K562 (cell line): ENCODE measurements around the gene UBE2N. TPM values are rescaled to one million over a fixed set of nuclear protein-coding genes. Genes with fewer than 3 reads are reported as not detected.

Source experiments
- CEBPG ChIP-seq, 3 experiments: fragments of 200-800 bp in 1 of 3; sonication (Bioruptor generic) in 1 of 3; sonication (generic) in 1 of 3; formaldehyde crosslinking in 1 of 3; IDR thresholded peaks in 2 of 3; conservative IDR thresholded peaks in 1 of 3; 2 replicates each; pipeline versions ENCODE4 v1.6.1 to v1.8.0; 2016 to 2022; ENCODE audit warnings: missing compliant biosample characterization in 2 of 3, missing genetic modification characterization in 2 of 3, mild to moderate bottlenecking in 1 of 3, missing genetic modification reagents in 1 of 3
- ETV1 ChIP-seq: fragments of 450-650 bp; conservative IDR thresholded peaks from 2 replicates; pipeline ENCODE4 v1.6.1; 2016; ENCODE audit warnings: missing genetic modification characterization, control low read depth, low read depth, missing compliant biosample characterization
- HCFC1 ChIP-seq: IDR thresholded peaks from 2 replicates; pipeline ENCODE4 v1.6.1; 2012; ENCODE audit warnings: low read depth, low read length, improper control_type of control experiment
- KHSRP ChIP-seq: fragments of 450-650 bp; IDR thresholded peaks from 2 replicates; pipeline ENCODE4 v1.6.1; 2017
- KLF6 ChIP-seq: fragments of 250-450 bp; sonication (Bioruptor Pico); IDR thresholded peaks from 2 replicates; pipeline ENCODE4 v1.4.0; 2020; ENCODE audit warnings: mild to moderate bottlenecking, moderate library complexity, borderline replicate concordance
- LARP7 ChIP-seq: fragments of 450-650 bp; IDR thresholded peaks from 2 replicates; pipeline ENCODE4 v1.6.1; 2016
- POLR2A ChIP-seq: fragments of 450-650 bp; conservative IDR thresholded peaks from 2 replicates; pipeline ENCODE4 v1.6.1; 2016
- ZKSCAN3 ChIP-seq: fragments of 250-450 bp; sonication (Bioruptor Pico); IDR thresholded peaks from 2 replicates; pipeline ENCODE4 v1.4.0; 2020
- ZNF324 ChIP-seq: fragments of 250-450 bp; sonication (Bioruptor Pico); IDR thresholded peaks from 2 replicates; pipeline ENCODE4 v1.4.0; 2020; ENCODE audit warnings: mild to moderate bottlenecking
- ZZZ3 ChIP-seq: fragments of 450-650 bp; IDR thresholded peaks from 2 replicates; pipeline ENCODE4 v1.6.1; 2016; ENCODE audit warnings: antibody characterized with exemption, mild to moderate bottlenecking, moderate library complexity
- polyA plus RNA-seq, 8 experiments: library from polyadenylated mRNA; depleted of rRNA in 4 of 8; stranded (reverse) in 5 of 8; unstranded in 3 of 8; fragments of >200 nt; fragmentation: Nextera tagmentation in 2 of 8; fragmentation: Illumina TruSeq in 1 of 8; extraction: Ambion mirVana in 2 of 8; extraction: Trizol in 1 of 8; gene quantifications; 2 replicates each; pipeline versions ENCODE4 v1.2.1 to v1.2.3, GENCODE V29; 2011 to 2014; ENCODE audit warnings: inconsistent platforms in 1 of 8, missing spikeins in 1 of 8
- total RNA-seq, 7 experiments: library from RNA; depleted of rRNA in 6 of 7; stranded (reverse); fragments of >200 nt in 6 of 7; fragmentation: Illumina TruSeq in 2 of 7; extraction: Trizol in 2 of 7; gene quantifications; 2 replicates each; pipeline versions ENCODE4 v1.2.1 to v1.2.3, GENCODE V29; 2011 to 2021; ENCODE audit warnings: low replicate concordance in 1 of 7
- TF ChIP-seq, protein P1 (sequence below): fragments of 250-450 bp; sonication (Bioruptor Pico); IDR thresholded peaks from 2 replicates; pipeline ENCODE4 v1.5.0; 2021
- TF ChIP-seq, protein P2 (sequence below): sonication (generic); formaldehyde crosslinking; IDR thresholded peaks from 2 replicates; pipeline ENCODE4 v1.8.0; 2022; ENCODE audit warnings: mild to moderate bottlenecking, missing genetic modification reagents
- TF ChIP-seq, protein P3 (sequence below): fragments of 250-450 bp; sonication (Bioruptor Pico); IDR thresholded peaks from 2 replicates; pipeline ENCODE4 v1.4.0; 2020; ENCODE audit warnings: mild to moderate bottlenecking, moderate library complexity, borderline replicate concordance
- TF ChIP-seq, protein P4 (sequence below): fragments of 250-450 bp; sonication (Bioruptor Pico); IDR thresholded peaks from 2 replicates; pipeline ENCODE4 v1.8.0; 2021; ENCODE audit warnings: moderate library complexity, mild to moderate bottlenecking, inconsistent platforms
- TF ChIP-seq, protein P5 (sequence below): sonication (generic); formaldehyde crosslinking; IDR thresholded peaks from 2 replicates; pipeline ENCODE4 v1.8.1; 2022; ENCODE audit warnings: missing genetic modification reagents
- TF ChIP-seq, protein P6 (sequence below): fragments of 200-800 bp; sonication (Bioruptor generic); IDR thresholded peaks from 2 replicates; pipeline ENCODE4 v1.6.1; 2017; ENCODE audit warnings: missing genetic modification characterization, missing compliant biosample characterization

The UBE2N gene
- total and polyA plus RNA-seq, 9 of the 15 experiments (the other 6 are each of a cell fraction or from before 2014, with no cell fraction given), result 189 to 826 (median 260) TPM

DNA sequence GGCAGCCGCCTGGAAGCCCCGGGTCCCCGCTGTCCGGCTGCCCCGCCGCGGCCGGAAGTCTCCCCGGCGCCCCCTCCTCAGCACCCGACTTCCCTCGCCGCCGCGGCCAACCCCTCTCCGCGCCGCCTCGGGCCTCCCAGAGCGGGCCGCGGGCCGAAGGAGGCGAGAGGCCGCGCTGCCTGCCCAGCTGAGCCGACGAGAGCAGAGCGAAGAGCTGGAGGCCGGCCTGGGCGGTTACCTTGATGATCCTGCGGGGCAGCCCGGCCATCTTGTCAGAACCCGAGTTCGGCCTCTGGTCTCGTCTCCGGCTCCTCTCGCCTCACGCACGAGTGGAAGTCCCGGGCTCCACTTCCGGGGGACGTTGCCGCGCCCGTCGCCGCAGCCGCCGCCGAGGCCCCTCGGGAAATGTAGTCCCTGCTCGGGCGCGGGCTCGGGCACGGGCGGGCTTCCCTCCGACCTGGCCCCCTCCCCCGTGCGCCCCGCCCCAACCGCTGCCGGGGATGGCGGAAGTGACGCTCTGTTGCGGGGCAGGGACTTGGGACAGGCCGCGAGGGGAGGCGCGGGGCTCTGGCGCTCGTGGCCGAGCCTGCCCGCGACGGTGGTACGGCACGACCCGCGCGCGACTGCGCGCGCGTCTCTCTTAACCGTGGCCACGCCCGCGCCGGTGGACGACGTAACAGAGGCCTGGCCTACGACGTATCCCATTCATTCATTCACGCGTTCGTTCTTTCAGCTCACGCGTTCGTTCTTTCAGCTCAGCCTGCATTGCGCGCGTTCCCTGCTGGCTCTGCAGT is at the start of gene UBE2N (continued):
- TF ChIP-seq CEBPG (CRISPR knock-in tag; IDR thresholded peaks at IDR 0.05), result no peak
- TF ChIP-seq CEBPG (tag; conservative IDR thresholded peaks at IDR 0.05 in 1 of 2, IDR thresholded peaks at IDR 0.05 in 1 of 2), result no peak
- TF ChIP-seq HCFC1, result peak; percentile 94
- no peak for TF ChIP-seq KLF6 (CRISPR knock-in tag)
- TF ChIP-seq KHSRP, result no peak
- peak; percentile 41; the same call in 1 of the 2 replicates for TF ChIP-seq ETV1
- TF ChIP-seq ZZZ3, result no peak
- TF ChIP-seq, protein P1, sequence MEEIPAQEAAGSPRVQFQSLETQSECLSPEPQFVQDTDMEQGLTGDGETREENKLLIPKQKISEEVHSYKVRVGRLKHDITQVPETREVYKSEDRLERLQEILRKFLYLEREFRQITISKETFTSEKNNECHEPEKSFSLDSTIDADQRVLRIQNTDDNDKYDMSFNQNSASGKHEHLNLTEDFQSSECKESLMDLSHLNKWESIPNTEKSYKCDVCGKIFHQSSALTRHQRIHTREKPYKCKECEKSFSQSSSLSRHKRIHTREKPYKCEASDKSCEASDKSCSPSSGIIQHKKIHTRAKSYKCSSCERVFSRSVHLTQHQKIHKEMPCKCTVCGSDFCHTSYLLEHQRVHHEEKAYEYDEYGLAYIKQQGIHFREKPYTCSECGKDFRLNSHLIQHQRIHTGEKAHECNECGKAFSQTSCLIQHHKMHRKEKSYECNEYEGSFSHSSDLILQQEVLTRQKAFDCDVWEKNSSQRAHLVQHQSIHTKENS (CRISPR knock-in tag), result no peak
- no peak for TF ChIP-seq ZNF324
- TF ChIP-seq, protein P2, sequence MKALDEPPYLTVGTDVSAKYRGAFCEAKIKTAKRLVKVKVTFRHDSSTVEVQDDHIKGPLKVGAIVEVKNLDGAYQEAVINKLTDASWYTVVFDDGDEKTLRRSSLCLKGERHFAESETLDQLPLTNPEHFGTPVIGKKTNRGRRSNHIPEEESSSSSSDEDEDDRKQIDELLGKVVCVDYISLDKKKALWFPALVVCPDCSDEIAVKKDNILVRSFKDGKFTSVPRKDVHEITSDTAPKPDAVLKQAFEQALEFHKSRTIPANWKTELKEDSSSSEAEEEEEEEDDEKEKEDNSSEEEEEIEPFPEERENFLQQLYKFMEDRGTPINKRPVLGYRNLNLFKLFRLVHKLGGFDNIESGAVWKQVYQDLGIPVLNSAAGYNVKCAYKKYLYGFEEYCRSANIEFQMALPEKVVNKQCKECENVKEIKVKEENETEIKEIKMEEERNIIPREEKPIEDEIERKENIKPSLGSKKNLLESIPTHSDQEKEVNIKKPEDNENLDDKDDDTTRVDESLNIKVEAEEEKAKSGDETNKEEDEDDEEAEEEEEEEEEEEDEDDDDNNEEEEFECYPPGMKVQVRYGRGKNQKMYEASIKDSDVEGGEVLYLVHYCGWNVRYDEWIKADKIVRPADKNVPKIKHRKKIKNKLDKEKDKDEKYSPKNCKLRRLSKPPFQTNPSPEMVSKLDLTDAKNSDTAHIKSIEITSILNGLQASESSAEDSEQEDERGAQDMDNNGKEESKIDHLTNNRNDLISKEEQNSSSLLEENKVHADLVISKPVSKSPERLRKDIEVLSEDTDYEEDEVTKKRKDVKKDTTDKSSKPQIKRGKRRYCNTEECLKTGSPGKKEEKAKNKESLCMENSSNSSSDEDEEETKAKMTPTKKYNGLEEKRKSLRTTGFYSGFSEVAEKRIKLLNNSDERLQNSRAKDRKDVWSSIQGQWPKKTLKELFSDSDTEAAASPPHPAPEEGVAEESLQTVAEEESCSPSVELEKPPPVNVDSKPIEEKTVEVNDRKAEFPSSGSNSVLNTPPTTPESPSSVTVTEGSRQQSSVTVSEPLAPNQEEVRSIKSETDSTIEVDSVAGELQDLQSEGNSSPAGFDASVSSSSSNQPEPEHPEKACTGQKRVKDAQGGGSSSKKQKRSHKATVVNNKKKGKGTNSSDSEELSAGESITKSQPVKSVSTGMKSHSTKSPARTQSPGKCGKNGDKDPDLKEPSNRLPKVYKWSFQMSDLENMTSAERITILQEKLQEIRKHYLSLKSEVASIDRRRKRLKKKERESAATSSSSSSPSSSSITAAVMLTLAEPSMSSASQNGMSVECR, result no peak; the same call in 1 of the 2 replicates
- no peak for TF ChIP-seq ZKSCAN3 (CRISPR knock-in tag)
- peak; percentile 93 for TF ChIP-seq POLR2A
- TF ChIP-seq, protein P3, sequence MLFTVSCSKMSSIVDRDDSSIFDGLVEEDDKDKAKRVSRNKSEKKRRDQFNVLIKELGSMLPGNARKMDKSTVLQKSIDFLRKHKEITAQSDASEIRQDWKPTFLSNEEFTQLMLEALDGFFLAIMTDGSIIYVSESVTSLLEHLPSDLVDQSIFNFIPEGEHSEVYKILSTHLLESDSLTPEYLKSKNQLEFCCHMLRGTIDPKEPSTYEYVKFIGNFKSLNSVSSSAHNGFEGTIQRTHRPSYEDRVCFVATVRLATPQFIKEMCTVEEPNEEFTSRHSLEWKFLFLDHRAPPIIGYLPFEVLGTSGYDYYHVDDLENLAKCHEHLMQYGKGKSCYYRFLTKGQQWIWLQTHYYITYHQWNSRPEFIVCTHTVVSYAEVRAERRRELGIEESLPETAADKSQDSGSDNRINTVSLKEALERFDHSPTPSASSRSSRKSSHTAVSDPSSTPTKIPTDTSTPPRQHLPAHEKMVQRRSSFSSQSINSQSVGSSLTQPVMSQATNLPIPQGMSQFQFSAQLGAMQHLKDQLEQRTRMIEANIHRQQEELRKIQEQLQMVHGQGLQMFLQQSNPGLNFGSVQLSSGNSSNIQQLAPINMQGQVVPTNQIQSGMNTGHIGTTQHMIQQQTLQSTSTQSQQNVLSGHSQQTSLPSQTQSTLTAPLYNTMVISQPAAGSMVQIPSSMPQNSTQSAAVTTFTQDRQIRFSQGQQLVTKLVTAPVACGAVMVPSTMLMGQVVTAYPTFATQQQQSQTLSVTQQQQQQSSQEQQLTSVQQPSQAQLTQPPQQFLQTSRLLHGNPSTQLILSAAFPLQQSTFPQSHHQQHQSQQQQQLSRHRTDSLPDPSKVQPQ, result no peak
- TF ChIP-seq, protein P4, sequence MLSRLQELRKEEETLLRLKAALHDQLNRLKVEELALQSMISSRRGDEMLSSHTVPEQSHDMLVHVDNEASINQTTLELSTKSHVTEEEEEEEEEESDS, result no peak
- TF ChIP-seq, protein P5, sequence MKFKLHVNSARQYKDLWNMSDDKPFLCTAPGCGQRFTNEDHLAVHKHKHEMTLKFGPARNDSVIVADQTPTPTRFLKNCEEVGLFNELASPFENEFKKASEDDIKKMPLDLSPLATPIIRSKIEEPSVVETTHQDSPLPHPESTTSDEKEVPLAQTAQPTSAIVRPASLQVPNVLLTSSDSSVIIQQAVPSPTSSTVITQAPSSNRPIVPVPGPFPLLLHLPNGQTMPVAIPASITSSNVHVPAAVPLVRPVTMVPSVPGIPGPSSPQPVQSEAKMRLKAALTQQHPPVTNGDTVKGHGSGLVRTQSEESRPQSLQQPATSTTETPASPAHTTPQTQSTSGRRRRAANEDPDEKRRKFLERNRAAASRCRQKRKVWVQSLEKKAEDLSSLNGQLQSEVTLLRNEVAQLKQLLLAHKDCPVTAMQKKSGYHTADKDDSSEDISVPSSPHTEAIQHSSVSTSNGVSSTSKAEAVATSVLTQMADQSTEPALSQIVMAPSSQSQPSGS (CRISPR knock-in tag), result no peak
- no peak for TF ChIP-seq LARP7
- TF ChIP-seq, protein P6, sequence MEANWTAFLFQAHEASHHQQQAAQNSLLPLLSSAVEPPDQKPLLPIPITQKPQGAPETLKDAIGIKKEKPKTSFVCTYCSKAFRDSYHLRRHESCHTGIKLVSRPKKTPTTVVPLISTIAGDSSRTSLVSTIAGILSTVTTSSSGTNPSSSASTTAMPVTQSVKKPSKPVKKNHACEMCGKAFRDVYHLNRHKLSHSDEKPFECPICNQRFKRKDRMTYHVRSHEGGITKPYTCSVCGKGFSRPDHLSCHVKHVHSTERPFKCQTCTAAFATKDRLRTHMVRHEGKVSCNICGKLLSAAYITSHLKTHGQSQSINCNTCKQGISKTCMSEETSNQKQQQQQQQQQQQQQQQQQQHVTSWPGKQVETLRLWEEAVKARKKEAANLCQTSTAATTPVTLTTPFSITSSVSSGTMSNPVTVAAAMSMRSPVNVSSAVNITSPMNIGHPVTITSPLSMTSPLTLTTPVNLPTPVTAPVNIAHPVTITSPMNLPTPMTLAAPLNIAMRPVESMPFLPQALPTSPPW (CRISPR knock-in tag), result peak; percentile 98
